ENCODE results near the gene LGI1. TPM values are rescaled to one million over a fixed set of nuclear protein-coding genes. Genes with fewer than 3 reads are reported as not detected.

Gene LGI1
- not detected for total RNA-seq

- ChIA-PET POLR2A (no interaction called here), CTCF (no interaction called here)
Measured at GRCh38 chr10:93757801-93758507, at the start of gene LGI1. TSS of gene LGI1 (plus strand) at chr10:93757936. CDS start at chr10:93758145, 209 bp downstream.

GRCh38 chr10:93710333-93710909, 47.3 kb upstream of the LGI1 start:
- POLR2A ChIA-PET = no interaction called here
- CTCF ChIA-PET = no interaction called here

GRCh38 chr10:93711891-93712290, 45.8 kb upstream of the LGI1 start:
- CTCF ChIA-PET = no interaction called here
- POLR2A ChIA-PET = no interaction called here

- POLR2A ChIA-PET = no interaction called here
- CTCF ChIA-PET = no interaction called here
Measured at GRCh38 chr10:93712593-93712992, 45.1 kb upstream of the LGI1 start.

GRCh38 chr10:93715345-93715744, 42.4 kb upstream of the LGI1 start:
- ChIA-PET POLR2A (no interaction called here), CTCF (no interaction called here)

GRCh38 chr10:93716766-93717165, 41.0 kb upstream of the LGI1 start:
- POLR2A ChIA-PET = no interaction called here

GRCh38 chr10:93718937-93719725, 38.6 kb upstream of the LGI1 start:
- ChIA-PET CTCF (interaction anchor here (0.7 kb wide), 1 partner anchor 1038 kb away, joined by 3 read pairs; no protein-coding TSS in a partner anchor), POLR2A (no interaction called here)

More at GRCh38 chr10:93716766-93717165, 41.0 kb upstream of the LGI1 start:
- CTCF ChIA-PET = no interaction called here

- POLR2A ChIA-PET = no interaction called here
- CTCF ChIA-PET = interaction anchor here (0.7 kb wide), 1 partner anchor 1039 kb away, joined by 3 read pairs; no protein-coding TSS in a partner anchor
Measured at GRCh38 chr10:93719901-93720300, 37.8 kb upstream of the LGI1 start.

- ChIA-PET POLR2A (no interaction called here), CTCF (no interaction called here)
Measured at GRCh38 chr10:93722550-93722949, 35.2 kb upstream of the LGI1 start.

- CTCF ChIA-PET = no interaction called here
- POLR2A ChIA-PET = no interaction called here
Measured at GRCh38 chr10:93723153-93723552, 34.6 kb upstream of the LGI1 start.

GRCh38 chr10:93726024-93726423, 31.7 kb upstream of the LGI1 start:
- ChIA-PET POLR2A (no interaction called here), CTCF (no interaction called here)

- POLR2A ChIA-PET = no interaction called here
- CTCF ChIA-PET = no interaction called here
Measured at GRCh38 chr10:93741367-93741766, 16.4 kb upstream of the LGI1 start.

GRCh38 chr10:93742633-93743349, 14.9 kb upstream of the LGI1 start:
- ChIA-PET POLR2A (no interaction called here), CTCF (interaction anchor here (0.6 kb wide), 1 partner anchor 641 kb away, joined by 3 read pairs; no protein-coding TSS in a partner anchor)

GRCh38 chr10:93745408-93746065, 12.2 kb upstream of the LGI1 start:
- ChIA-PET CTCF (interaction anchor here (0.7 to 1.5 kb wide), 3 partner anchors 125 to 574 kb away, joined by 3 to 4 read pairs (median 3); no protein-coding TSS in a partner anchor), POLR2A (interaction anchor here (0.6 kb wide), 1 partner anchor 233 kb away, joined by 6 read pairs; no protein-coding TSS in a partner anchor)

- POLR2A ChIA-PET = no interaction called here
- CTCF ChIA-PET = no interaction called here
Measured at GRCh38 chr10:93746844-93747284, 10.9 kb upstream of the LGI1 start.

- ChIA-PET POLR2A (no interaction called here), CTCF (interaction anchor here (1.4 kb wide), 1 partner anchor 67 kb away, joined by 3 read pairs; no protein-coding TSS in a partner anchor)
Measured at GRCh38 chr10:93749218-93749799, 8.4 kb upstream of the LGI1 start.

- POLR2A ChIA-PET = no interaction called here
- CTCF ChIA-PET = no interaction called here
Measured at GRCh38 chr10:93751124-93751523, 6.6 kb upstream of the LGI1 start.

- POLR2A ChIA-PET = no interaction called here
- CTCF ChIA-PET = no interaction called here
Measured at GRCh38 chr10:93751832-93752231, 5.9 kb upstream of the LGI1 start.

GRCh38 chr10:93752761-93753160, 5.0 kb upstream of the LGI1 start:
- CTCF ChIA-PET = no interaction called here
- POLR2A ChIA-PET = no interaction called here
